KOPT-K1 (cell line): Measurements from ENCODE around the gene ERAS.
"Not testable (repeated sequence)": the region's sequence is repeated elsewhere in the genome, so short reads cannot be mapped to it uniquely, and the experiment has no call there.

Source experiments
- H3K27ac ChIP-seq: fragments of 200-600 bp; sonication (generic); 2 replicates; pipeline ENCODE4 v1.5.1; 2016; ENCODE audit warnings: antibody characterized with exemption, mild to moderate bottlenecking, low read depth, low read length; ENCODE audit not compliant: poor library complexity, severe bottlenecking
- H3K36me3 ChIP-seq: fragments of 200-600 bp; sonication (generic); 2 replicates; pipeline ENCODE4 v1.5.1; 2017; ENCODE audit warnings: antibody characterized with exemption, mild to moderate bottlenecking, low read length, moderate library complexity; ENCODE audit not compliant: insufficient read depth
- H3K9me3 ChIP-seq: fragments of 200-600 bp; sonication (generic); 2 replicates; pipeline ENCODE4 v1.5.1; 2017; ENCODE audit warnings: antibody characterized with exemption, low read length, mild to moderate bottlenecking; ENCODE audit not compliant: insufficient read depth, poor library complexity, severe bottlenecking

ERAS gene

GRCh38 chrX:48815266-48815665, 11.0 kb upstream of the ERAS start:
- no peaks in the 10 kb centered on the region for H3K9me3 ChIP-seq
- H3K36me3 ChIP-seq: no peaks in the 10 kb centered on the region; the same call in 1 of the 2 replicates
- no peak overlapping the region for H3K27ac ChIP-seq

- no peak overlapping the region for H3K27ac ChIP-seq
- no peaks in the 10 kb centered on the region for H3K9me3 ChIP-seq
- H3K36me3 ChIP-seq: no peaks in the 10 kb centered on the region; the same call in 1 of the 2 replicates
These were observed 10.1 kb upstream of the ERAS start for GRCh38 chrX:48816014-48816810.

GRCh38 chrX:48818098-48818497, 8.2 kb upstream of the ERAS start:
- Histone ChIP-seq H3K36me3 (peaks cover 10% of the 10 kb centered on the region; the same call in 1 of the 2 replicates), H3K9me3 (no peaks in the 10 kb centered on the region), H3K27ac (no peak overlapping the region)

DNA sequence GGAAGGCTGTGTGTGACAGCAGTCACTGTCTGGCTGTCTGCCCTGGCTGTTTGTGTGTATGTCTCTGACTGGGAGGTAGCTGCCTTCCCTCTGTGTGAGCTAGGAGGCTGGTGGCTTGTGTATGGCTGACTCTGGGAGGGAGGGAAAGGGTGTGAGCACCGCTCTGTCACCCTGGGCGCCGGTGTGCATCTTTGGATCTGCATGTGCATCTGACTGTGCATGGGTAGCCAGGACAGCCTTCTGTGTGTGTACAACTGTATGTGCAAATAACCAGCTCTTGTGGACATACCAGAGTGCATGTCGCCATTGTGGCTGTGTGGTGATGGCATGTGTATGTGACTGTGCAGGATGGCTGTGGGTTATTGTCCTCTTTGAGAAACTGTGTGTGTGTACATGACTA, 7.4 kb upstream of the ERAS start:
- Histone ChIP-seq H3K36me3 (peaks cover 17% of the 10 kb centered on the region), H3K27ac (no peak overlapping the region), H3K9me3 (no peaks in the 10 kb centered on the region)

DNA sequence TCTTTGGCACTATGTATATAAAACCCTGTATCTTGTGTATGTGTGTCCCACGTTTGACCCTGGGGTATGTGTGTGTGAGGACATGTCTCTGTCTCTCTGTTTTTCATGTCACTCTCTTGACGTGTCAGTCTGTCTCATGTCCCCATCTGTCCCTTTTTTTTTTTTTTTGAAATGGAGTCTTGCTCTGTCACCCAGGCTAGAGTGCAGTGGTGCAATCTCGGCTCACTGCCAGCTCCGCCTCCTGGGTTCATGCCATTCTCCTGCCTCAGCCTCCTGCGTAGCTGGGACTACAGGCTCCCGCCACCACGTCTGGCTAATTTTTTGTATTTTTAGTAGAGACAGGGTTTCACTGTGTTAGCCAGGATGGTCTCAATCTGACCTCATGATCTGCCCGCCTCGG, 6.9 kb upstream of the ERAS start:
- H3K27ac ChIP-seq, H3K9me3 ChIP-seq: not testable (repeated sequence)
- H3K36me3 ChIP-seq: peaks cover 23% of the 10 kb centered on the region

- Histone ChIP-seq H3K27ac (no peak overlapping the region), H3K36me3 (peaks cover 24% of the 10 kb centered on the region)
These were observed 3.3 kb upstream of the ERAS start for GRCh38 chrX:48823053-48823452.

DNA sequence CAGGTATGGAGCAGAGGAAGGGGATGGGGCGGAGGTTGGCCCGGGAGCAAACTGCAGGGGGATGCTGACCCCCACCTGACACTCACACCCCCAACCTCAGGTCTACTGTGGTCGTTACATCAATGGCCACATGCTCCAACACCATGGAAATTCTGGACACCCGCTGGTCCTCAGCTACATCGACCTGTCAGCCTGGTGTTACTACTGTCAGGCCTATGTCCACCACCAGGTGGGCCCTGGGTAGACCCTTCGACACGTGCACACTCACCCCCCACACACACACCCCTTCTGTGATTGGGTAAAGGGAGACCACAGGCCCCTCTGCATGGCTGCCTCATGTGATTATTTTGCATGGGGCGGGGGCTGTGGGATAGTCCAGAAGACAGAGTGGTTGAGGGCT, 2.2 kb upstream of the ERAS start:
- Histone ChIP-seq H3K9me3 (no peaks in the 10 kb centered on the region), H3K36me3 (peaks cover 24% of the 10 kb centered on the region)

More at GRCh38 chrX:48823053-48823452, 3.3 kb upstream of the ERAS start:
- no peaks in the 10 kb centered on the region for H3K9me3 ChIP-seq

GRCh38 chrX:48826876-48827653, 752 bp downstream of the ERAS start:
- H3K27ac ChIP-seq: no peak overlapping the region
- peaks cover 24% of the 10 kb centered on the region for H3K36me3 ChIP-seq
- H3K9me3 ChIP-seq: no peaks in the 10 kb centered on the region

More for the DNA sequence above, 2.2 kb upstream of the ERAS start:
- no peak overlapping the region for H3K27ac ChIP-seq

- peaks cover 19% of the 10 kb centered on the region for H3K36me3 ChIP-seq
- H3K9me3 ChIP-seq: no peaks in the 10 kb centered on the region
- no peak overlapping the region for H3K27ac ChIP-seq
These were observed 1.3 kb downstream of the ERAS start for GRCh38 chrX:48827654-48827968.

DNA sequence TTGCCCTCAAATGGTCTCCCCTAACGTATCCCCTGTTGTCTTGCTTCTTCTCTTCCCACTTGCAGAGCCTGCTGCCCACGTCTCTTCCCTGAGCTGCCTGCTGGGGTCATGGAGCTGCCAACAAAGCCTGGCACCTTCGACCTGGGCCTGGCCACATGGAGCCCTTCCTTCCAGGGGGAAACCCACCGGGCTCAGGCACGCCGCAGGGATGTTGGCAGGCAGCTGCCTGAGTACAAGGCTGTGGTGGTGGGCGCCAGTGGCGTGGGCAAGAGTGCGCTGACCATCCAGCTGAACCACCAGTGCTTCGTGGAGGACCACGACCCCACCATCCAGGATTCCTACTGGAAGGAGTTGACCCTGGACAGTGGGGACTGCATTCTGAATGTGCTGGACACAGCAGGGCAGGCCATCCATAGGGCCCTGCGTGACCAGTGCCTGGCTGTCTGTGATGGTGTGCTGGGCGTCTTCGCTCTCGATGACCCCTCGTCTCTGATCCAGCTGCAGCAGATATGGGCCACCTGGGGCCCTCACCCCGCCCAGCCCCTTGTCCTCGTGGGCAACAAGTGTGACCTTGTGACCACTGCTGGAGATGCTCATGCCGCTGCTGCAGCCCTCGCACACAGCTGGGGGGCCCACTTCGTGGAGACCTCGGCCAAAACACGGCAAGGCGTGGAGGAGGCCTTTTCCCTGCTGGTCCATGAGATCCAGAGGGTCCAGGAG, 2.9 kb downstream of the ERAS start:
- no peaks in the 10 kb centered on the region for H3K9me3 ChIP-seq
- H3K36me3 ChIP-seq: peaks cover 4% of the 10 kb centered on the region
- no peak overlapping the region for H3K27ac ChIP-seq

- Histone ChIP-seq H3K36me3 (no peaks in the 10 kb centered on the region), H3K9me3 (no peaks in the 10 kb centered on the region), H3K27ac (no peak overlapping the region)
These were observed 5.0 kb downstream of the ERAS start for GRCh38 chrX:48831136-48831908.

DNA sequence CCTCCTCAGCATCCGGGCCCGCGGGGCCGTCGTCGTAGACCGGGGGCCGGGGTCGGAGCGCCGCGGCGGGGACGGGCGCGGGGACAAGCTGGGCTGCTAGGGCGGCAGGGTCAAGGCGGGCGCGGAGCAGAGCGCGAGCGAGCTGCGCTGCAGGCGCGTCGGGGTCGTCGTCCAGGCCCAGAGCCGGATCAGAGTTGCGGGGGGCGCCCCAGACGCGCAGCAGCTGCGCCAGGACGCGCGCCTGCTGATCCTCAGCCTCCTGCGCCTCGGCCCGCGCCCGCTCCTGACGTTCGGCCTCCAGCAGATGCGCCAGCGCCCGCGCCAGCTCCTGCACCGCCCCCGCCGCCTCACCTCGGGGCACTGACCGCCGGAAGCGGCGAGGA, 5.6 kb downstream of the ERAS start:
- H3K9me3 ChIP-seq: no peaks in the 10 kb centered on the region
- H3K27ac ChIP-seq: no peak overlapping the region
- H3K36me3 ChIP-seq: no peaks in the 10 kb centered on the region

DNA sequence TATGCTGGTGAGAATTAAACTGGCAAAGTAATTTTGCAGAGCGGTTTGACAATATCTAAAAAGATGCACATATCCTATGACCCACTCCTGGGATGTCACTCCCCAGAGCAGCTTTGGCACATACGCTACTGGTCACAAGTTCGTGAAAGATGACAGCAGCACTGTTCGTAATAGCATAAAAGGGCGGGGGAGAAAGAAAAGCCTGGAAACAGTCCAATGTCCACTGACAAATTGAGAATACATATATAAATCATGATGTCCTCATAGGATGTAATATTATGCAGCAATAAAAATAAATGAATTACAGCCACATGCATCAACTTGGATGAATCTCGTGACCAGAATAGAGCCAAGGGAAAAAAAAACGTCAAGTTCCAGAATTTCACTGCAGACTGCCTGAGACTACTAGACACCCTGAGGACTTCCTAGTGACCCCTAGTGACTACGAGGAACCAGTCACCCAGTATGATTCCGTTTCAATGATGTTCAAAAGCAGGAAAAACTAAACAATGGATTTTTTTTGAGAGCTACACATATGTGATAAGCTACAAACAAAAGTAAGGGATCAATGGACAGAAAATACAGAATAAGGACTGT, 7.3 kb downstream of the ERAS start:
- no peak overlapping the region for H3K27ac ChIP-seq
- H3K36me3 ChIP-seq: no peaks in the 10 kb centered on the region
- H3K9me3 ChIP-seq: no peaks in the 10 kb centered on the region

DNA sequence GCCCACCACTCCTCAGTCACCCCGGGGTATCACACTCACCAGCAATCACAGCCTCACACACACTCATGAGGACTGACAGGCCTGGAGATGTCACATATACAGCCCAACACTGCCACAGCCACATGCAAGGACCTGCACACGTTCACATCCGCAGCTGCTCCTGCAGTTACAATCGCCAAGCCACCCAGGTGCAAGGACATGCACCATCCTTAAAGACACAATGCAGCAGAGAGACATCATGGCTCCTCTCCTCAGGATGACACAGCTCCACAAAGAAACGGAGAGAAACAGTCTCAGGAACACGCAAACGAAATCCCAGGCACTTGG, 8.0 kb downstream of the ERAS start:
- Histone ChIP-seq H3K9me3 (no peaks in the 10 kb centered on the region), H3K36me3 (no peaks in the 10 kb centered on the region), H3K27ac (no peak overlapping the region)
